Nephron progenitor cell (in vitro differentiated cells): ENCODE measurements around the gene SFXN4.

Source experiments
- DNase-seq: peaks from one replicate; pipeline ENCODE4 v3.0.0; 2021
- H3K27ac Mint-ChIP-seq: 2 replicates; pipeline ENCODE4 v1.8.0; 2021; ENCODE audit warnings: mild to moderate bottlenecking, moderate library complexity, mixed read lengths
- H3K27me3 Mint-ChIP-seq: 2 replicates; pipeline ENCODE4 v1.8.0; 2021; ENCODE audit warnings: mild to moderate bottlenecking, low read depth, mixed read lengths; ENCODE audit not compliant: poor library complexity
- H3K36me3 Mint-ChIP-seq: 2 replicates; pipeline ENCODE4 v1.8.0; 2021; ENCODE audit warnings: low read depth, mixed read lengths
- H3K4me1 Mint-ChIP-seq: 2 replicates; pipeline ENCODE4 v1.8.0; 2021; ENCODE audit warnings: mixed read lengths
- H3K4me3 Mint-ChIP-seq: 2 replicates; pipeline ENCODE4 v1.8.0; 2021; ENCODE audit warnings: mild to moderate bottlenecking, moderate library complexity, mixed read lengths
- H3K9me3 Mint-ChIP-seq: 2 replicates; pipeline ENCODE4 v1.8.0; 2021; ENCODE audit warnings: mild to moderate bottlenecking, moderate library complexity, mixed read lengths
- CTCF ChIP-seq: fragments of 200-600 bp; sonication (generic); IDR thresholded peaks from 2 replicates; pipeline ENCODE4 v1.5.0; 2021; ENCODE audit warnings: antibody characterized with exemption

The SFXN4 gene

GRCh38 chr10:119174109-119174508 lies 8.6 kb upstream of the SFXN4 start:
- H3K27ac Mint-ChIP-seq, result no peak overlapping the region
- H3K36me3 Mint-ChIP-seq, result peaks cover 55% of the 10 kb centered on the region
- no peak overlapping the region for H3K4me3 Mint-ChIP-seq
- H3K4me1 Mint-ChIP-seq, result peaks cover 34% of the 10 kb centered on the region
- no peaks in the 10 kb centered on the region for H3K9me3 Mint-ChIP-seq
- TF ChIP-seq CTCF, result no peak
- DNase-seq, result no peak
- H3K27me3 Mint-ChIP-seq, result peaks cover 5% of the 10 kb centered on the region

GRCh38 chr10:119167041-119167440 lies 1.5 kb upstream of the SFXN4 start:
- no peak for TF ChIP-seq CTCF
- Mint-ChIP-seq H3K4me1 (peaks cover 48% of the 10 kb centered on the region), H3K4me3 (peak overlapping the region; percentile 86), H3K36me3 (peaks cover 42% of the 10 kb centered on the region), H3K9me3 (no peaks in the 10 kb centered on the region), H3K27ac (peak overlapping the region; percentile 57), H3K27me3 (peaks cover 4% of the 10 kb centered on the region)
- no peak for DNase-seq

GRCh38 chr10:119166564-119166963 lies 1.1 kb upstream of the SFXN4 start:
- no peak for DNase-seq
- Mint-ChIP-seq H3K4me1 (peaks cover 53% of the 10 kb centered on the region), H3K36me3 (peaks cover 37% of the 10 kb centered on the region), H3K4me3 (peak overlapping the region; percentile 86), H3K9me3 (no peaks in the 10 kb centered on the region), H3K27me3 (peaks cover 4% of the 10 kb centered on the region), H3K27ac (peak overlapping the region; percentile 57)
- TF ChIP-seq CTCF, result no peak

- Mint-ChIP-seq H3K27ac (peak overlapping the region; percentile 78), H3K9me3 (no peaks in the 10 kb centered on the region), H3K27me3 (peaks cover 4% of the 10 kb centered on the region), H3K4me3 (peak overlapping the region; percentile 86), H3K4me1 (peaks cover 58% of the 10 kb centered on the region), H3K36me3 (peaks cover 33% of the 10 kb centered on the region)
- DNase-seq, result no peak
- TF ChIP-seq CTCF, result no peak
Observed at GRCh38 chr10:119166118-119166500, 595 bp upstream of the SFXN4 start.

GRCh38 chr10:119162452-119163092 lies 2.9 kb downstream of the SFXN4 start:
- peaks cover 4% of the 10 kb centered on the region for H3K27me3 Mint-ChIP-seq
- peak overlapping the region; percentile 35 for H3K4me3 Mint-ChIP-seq
- DNase-seq, result peak; percentile 18
- peaks cover 14% of the 10 kb centered on the region for H3K36me3 Mint-ChIP-seq
- peaks cover 64% of the 10 kb centered on the region for H3K4me1 Mint-ChIP-seq
- H3K9me3 Mint-ChIP-seq, result no peaks in the 10 kb centered on the region
- peak overlapping the region; percentile 85 for H3K27ac Mint-ChIP-seq
- TF ChIP-seq CTCF, result no peak
